Endodermal cell (in vitro differentiated cells): ENCODE results near the gene MRM1. TPM values are rescaled to one million over a fixed set of nuclear protein-coding genes. Genes with fewer than 3 reads are reported as not detected.

Experiments
- DNase-seq: peaks from one replicate; pipeline ENCODE4 v3.0.0-alpha.2; 2017
- H3K27ac ChIP-seq: 2 replicates; pipeline ENCODE4 v1.5.1; 2013; ENCODE audit warnings: mild to moderate bottlenecking, low read depth, low read length, moderate library complexity
- H3K27me3 ChIP-seq: 2 replicates; pipeline ENCODE4 v1.6.1; 2013; ENCODE audit warnings: mild to moderate bottlenecking, low read length, moderate library complexity; ENCODE audit not compliant: insufficient read depth, control insufficient read depth, poor library complexity, severe bottlenecking
- H3K36me3 ChIP-seq: 2 replicates; pipeline ENCODE4 v1.7.0; 2013; ENCODE audit warnings: mild to moderate bottlenecking, low read length, moderate library complexity; ENCODE audit not compliant: control insufficient read depth, insufficient read depth
- H3K4me1 ChIP-seq: one replicate; pipeline ENCODE4 v1.7.0; 2013; ENCODE audit warnings: low read length; ENCODE audit not compliant: control insufficient read depth, insufficient read depth
- H3K4me3 ChIP-seq: 2 replicates; pipeline ENCODE4 v1.5.1; 2013; ENCODE audit warnings: mild to moderate bottlenecking, low read length, moderate library complexity
- H3K9ac ChIP-seq: 2 replicates; pipeline ENCODE4 v1.6.1; 2013; ENCODE audit warnings: mild to moderate bottlenecking, low read length, moderate library complexity; ENCODE audit not compliant: poor library complexity, severe bottlenecking; ENCODE audit errors: extremely low read depth
- H3K9me3 ChIP-seq: 2 replicates; pipeline ENCODE4 v1.6.1; 2013; ENCODE audit warnings: mild to moderate bottlenecking, low read length, moderate library complexity; ENCODE audit not compliant: control insufficient read depth
- H3K27ac Mint-ChIP-seq: 2 replicates; pipeline ENCODE4 v1.8.0; 2020; ENCODE audit warnings: mixed read lengths
- H3K27me3 Mint-ChIP-seq: 2 replicates; pipeline ENCODE4 v1.8.0; 2021; ENCODE audit warnings: mild to moderate bottlenecking, mixed read lengths; ENCODE audit not compliant: insufficient read depth
- H3K36me3 Mint-ChIP-seq: 2 replicates; pipeline ENCODE4 v1.8.0; 2020; ENCODE audit warnings: low read depth, mixed read lengths
- H3K4me1 Mint-ChIP-seq: 2 replicates; pipeline ENCODE4 v1.8.0; 2020; ENCODE audit warnings: mixed read lengths
- H3K4me3 Mint-ChIP-seq: 2 replicates; pipeline ENCODE4 v1.8.0; 2020; ENCODE audit warnings: mild to moderate bottlenecking, moderate library complexity, mixed read lengths
- H3K9me3 Mint-ChIP-seq: 2 replicates; pipeline ENCODE4 v1.8.0; 2020; ENCODE audit warnings: mild to moderate bottlenecking, mixed read lengths
- CTCF ChIP-seq: fragments of 200-600 bp; sonication (generic); conservative IDR thresholded peaks from 2 replicates; pipeline ENCODE4 v1.5.0; 2021; ENCODE audit warnings: antibody characterized with exemption, mild to moderate bottlenecking
- WGBS, 2 experiments: methylation state at CpG; one replicate each; pipeline versions ENCODE4 v1.1.5 to v1.1.7; 2013; ENCODE audit warnings: missing lambda C conversion rate in 2 of 2, mixed read lengths in 1 of 2; ENCODE audit not compliant: insufficient coverage in 1 of 2, insufficient read length in 1 of 2; 5-methylcytosine and 5-hydroxymethylcytosine counted together
- total RNA-seq, 2 donors: library from RNA; stranded (reverse); fragmentation: NEBNext Ultra II Directional in 1 of 2; extraction: Animal tissue kit (Norgen Biotek cat#: 25700) in 1 of 2; gene quantifications; 2 replicates in 1 of 2; 3 replicates in 1 of 2; pipeline ENCODE4 v1.2.1, GENCODE V29; 2021

The MRM1 gene
- total RNA-seq, 2 donors from 2014 or later, result 10.7 to 11.4 TPM

GRCh38 chr17:36640346-36640745, 39.0 kb downstream of the MRM1 start:
- no peak overlapping the region for H3K9ac ChIP-seq
- H3K27me3 ChIP-seq, result peaks cover 58% of the 10 kb centered on the region
- peaks cover 2% of the 10 kb centered on the region for H3K9me3 Mint-ChIP-seq
- no peak for TF ChIP-seq CTCF
- peaks cover 71% of the 10 kb centered on the region for H3K27me3 Mint-ChIP-seq
- H3K9me3 ChIP-seq, result no peaks in the 10 kb centered on the region
- 98 to 100% methylated on average over 1 to 2 of the region's 2 CpGs for WGBS, 2 experiments
- no peak overlapping the region for H3K27ac ChIP-seq
- H3K4me3 Mint-ChIP-seq, result no peak overlapping the region
- no peak for DNase-seq
- H3K4me1 ChIP-seq, result no peaks in the 10 kb centered on the region
- no peaks in the 10 kb centered on the region for H3K36me3 Mint-ChIP-seq
- H3K36me3 ChIP-seq, result no peaks in the 10 kb centered on the region
- no peak overlapping the region for H3K4me3 ChIP-seq
- H3K27ac Mint-ChIP-seq, result no peak overlapping the region
- H3K4me1 Mint-ChIP-seq, result peaks cover 10% of the 10 kb centered on the region

- Histone ChIP-seq H3K9me3 (no peaks in the 10 kb centered on the region), H3K27me3 (peaks cover 58% of the 10 kb centered on the region), H3K9ac (no peak overlapping the region), H3K4me3 (no peak overlapping the region), H3K27ac (no peak overlapping the region), H3K36me3 (no peaks in the 10 kb centered on the region), H3K4me1 (no peaks in the 10 kb centered on the region)
- whole genome bisulfite sequencing, 2 experiments, result 47 to 66% methylated on average over 8 to 10 of the region's 10 CpGs
- Mint-ChIP-seq H3K4me1 (peaks cover 10% of the 10 kb centered on the region), H3K27ac (no peak overlapping the region), H3K4me3 (peak overlapping the region; percentile 63), H3K9me3 (peaks cover 2% of the 10 kb centered on the region), H3K27me3 (peaks cover 69% of the 10 kb centered on the region), H3K36me3 (no peaks in the 10 kb centered on the region)
- no peak for DNase-seq
- TF ChIP-seq CTCF, result no peak
Measured at GRCh38 chr17:36640836-36641235, 39.5 kb downstream of the MRM1 start.

- peak; percentile 84 for DNase-seq
- peaks cover 58% of the 10 kb centered on the region for H3K27me3 ChIP-seq
Measured at GRCh38 chr17:36641331-36641876, 40.0 kb downstream of the MRM1 start.

More at GRCh38 chr17:36641331-36641876, 40.0 kb downstream of the MRM1 start:
- Mint-ChIP-seq H3K36me3 (no peaks in the 10 kb centered on the region), H3K27me3 (peaks cover 73% of the 10 kb centered on the region), H3K4me1 (peaks cover 10% of the 10 kb centered on the region), H3K4me3 (peak overlapping the region; percentile 63), H3K9me3 (peaks cover 2% of the 10 kb centered on the region), H3K27ac (no peak overlapping the region)
- WGBS, 2 experiments, result 3 to 9% methylated on average over 20 to 43 of the region's 43 CpGs
- H3K27ac ChIP-seq, result no peak overlapping the region
- H3K36me3 ChIP-seq, result no peaks in the 10 kb centered on the region
- no peaks in the 10 kb centered on the region for H3K9me3 ChIP-seq
- no peak for TF ChIP-seq CTCF
- H3K9ac ChIP-seq, result no peak overlapping the region
- peak overlapping the region; percentile 75 for H3K4me3 ChIP-seq
- no peaks in the 10 kb centered on the region for H3K4me1 ChIP-seq
